Activated CD8-positive, alpha-beta memory T cell treated with anti-CD3 and anti-CD28 coated beads for 36 hours (primary cell): ENCODE measurements around the gene RNF144B. TPM values are rescaled to one million over a fixed set of nuclear protein-coding genes. Genes with fewer than 3 reads are reported as not detected.

Experiments used
- CTCF ChIA-PET: fragments of 350-600 bp; sonication (Branson Sonifier 250); formaldehyde crosslinking; loops from one replicate; lab custom pipeline; 2021; ENCODE audit warnings: antibody characterized with exemption; lab: Charles Lee
- POLR2A ChIA-PET: fragments of 350-600 bp; sonication (Branson Sonifier 250); formaldehyde crosslinking; loops from one replicate; lab custom pipeline; 2021; ENCODE audit warnings: antibody characterized with exemption; lab: Charles Lee
- total RNA-seq, 2 experiments: library from RNA; stranded (reverse); gene quantifications; one replicate each; pipeline ENCODE4 v1.2.3, GENCODE V29; 2021

RNF144B gene
- total RNA-seq, 2 experiments from 2014 or later: 0.36 to 0.61 TPM

- POLR2A ChIA-PET: no interaction called here
- CTCF ChIA-PET: no interaction called here
These were observed 80.8 kb downstream of the RNF144B start for GRCh38 chr6:18467741-18468502.

DNA sequence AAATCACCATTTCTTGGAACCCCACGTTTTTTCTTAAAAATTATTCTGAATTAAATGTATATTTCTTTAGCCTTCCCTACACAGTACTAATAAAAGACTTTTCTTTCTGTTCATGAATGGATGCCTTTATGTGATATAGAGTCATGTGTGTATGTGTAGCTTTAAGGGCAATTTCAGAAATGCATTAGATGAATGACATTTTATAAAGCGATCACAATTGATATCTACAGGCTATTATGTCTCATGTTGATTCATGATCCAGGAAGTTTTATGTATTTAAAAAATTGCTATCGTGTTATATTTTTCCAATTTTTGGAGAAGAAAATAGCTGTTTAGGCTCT, 81.3 kb downstream of the RNF144B start:
- ChIA-PET CTCF (no interaction called here), POLR2A (no interaction called here)

DNA sequence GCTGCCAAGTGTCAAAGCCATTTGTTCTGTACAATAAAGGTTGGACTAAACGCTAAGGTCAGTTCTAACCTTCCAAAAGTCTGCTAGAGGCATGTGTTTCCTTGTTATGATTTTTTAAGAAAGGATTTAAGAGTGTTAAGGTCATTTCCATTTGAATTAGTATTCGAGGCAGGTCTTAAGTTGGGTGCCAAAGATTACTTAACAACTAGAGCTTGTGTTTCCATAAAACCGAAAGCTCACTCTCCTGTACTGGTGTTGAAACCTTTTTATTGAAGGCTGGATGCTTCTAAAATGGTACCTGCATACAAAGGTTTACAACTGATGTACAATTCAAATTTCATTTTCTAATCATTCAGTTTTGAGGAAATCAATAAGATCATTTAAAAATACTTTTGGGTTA, 82.4 kb downstream of the RNF144B start:
- POLR2A ChIA-PET: no interaction called here
- CTCF ChIA-PET: no interaction called here

- CTCF ChIA-PET: no interaction called here
- POLR2A ChIA-PET: no interaction called here
These were observed 84.2 kb downstream of the RNF144B start for GRCh38 chr6:18471232-18471964.

GRCh38 chr6:18472941-18473340, 85.8 kb downstream of the RNF144B start:
- CTCF ChIA-PET: no interaction called here

GRCh38 chr6:18473755-18474154, 86.6 kb downstream of the RNF144B start:
- CTCF ChIA-PET: interaction anchor here (0.6 kb wide), 1 partner anchor 276 kb away, joined by 4 read pairs; no protein-coding TSS in a partner anchor
- POLR2A ChIA-PET: no interaction called here

More at GRCh38 chr6:18472941-18473340, 85.8 kb downstream of the RNF144B start:
- POLR2A ChIA-PET: no interaction called here

DNA sequence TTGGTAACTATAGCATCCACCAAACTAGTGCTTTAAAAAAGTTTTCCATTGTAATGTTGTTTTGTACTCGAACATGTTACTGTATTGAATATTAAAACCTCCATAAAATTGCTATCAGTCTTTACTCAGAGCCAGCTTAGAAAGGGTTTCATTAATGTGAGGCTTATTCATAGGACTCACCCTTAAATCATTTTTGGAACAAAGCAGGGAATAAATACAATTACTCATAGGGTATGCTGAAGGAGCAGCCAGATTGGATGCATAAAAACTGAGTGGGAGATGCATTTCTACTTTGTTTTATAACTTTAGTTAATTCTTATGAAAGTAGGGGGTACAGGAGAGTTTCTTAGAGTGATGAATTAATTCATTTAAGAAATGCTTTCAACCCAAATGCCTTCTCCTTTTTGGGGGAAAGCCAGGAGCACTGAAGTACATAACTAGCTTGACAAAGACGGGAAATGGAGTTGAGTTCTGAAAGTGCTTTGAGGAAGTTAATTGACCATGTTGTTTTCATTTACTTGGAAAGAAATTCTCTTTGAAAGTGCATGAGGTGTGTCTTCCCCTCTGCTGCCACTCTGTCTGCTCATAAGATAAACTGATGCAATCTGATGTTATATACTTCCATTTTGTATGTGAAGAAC, 90.3 kb downstream of the RNF144B start:
- ChIA-PET CTCF (no interaction called here), POLR2A (no interaction called here)

- ChIA-PET POLR2A (no interaction called here), CTCF (no interaction called here)
These were observed 91.5 kb downstream of the RNF144B start for GRCh38 chr6:18478610-18479009.

GRCh38 chr6:18481870-18482269, 94.7 kb downstream of the RNF144B start:
- ChIA-PET POLR2A (no interaction called here), CTCF (no interaction called here)

DNA sequence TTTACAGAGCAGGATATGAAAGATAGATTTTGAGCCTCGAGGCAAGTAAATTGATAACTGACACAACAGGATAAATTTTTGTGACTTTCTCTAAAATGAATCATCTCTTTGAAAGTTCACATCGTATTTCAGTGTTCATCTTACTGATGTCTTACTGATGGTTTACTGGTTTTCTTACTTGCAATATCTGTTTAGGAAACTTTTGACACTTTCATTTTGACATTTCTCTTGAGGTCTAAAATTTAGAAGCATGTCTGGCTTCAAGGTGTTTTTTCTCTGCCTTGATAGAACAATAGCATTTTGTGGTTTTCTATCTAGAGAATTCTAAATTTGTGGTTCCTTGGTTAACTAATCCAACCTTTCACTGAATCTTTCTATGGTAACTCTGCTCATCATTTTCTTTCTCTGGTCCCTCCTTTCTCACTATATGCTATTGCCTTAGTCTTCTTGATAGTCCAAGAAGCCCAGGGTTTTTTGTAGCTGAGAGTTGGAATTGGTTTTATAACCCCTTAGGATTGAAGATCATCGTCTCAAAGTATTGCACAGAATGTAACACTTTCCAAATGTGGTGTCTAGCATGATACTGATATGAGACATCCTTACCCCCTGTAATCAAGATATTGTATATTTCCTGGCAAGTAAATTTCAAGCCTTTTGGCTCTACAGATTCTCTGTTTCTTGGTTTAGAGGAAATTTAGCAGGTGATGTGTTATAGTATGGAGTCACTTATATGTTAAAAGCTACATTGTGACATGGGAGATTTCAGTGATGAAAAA, 98.7 kb downstream of the RNF144B start:
- ChIA-PET POLR2A (no interaction called here), CTCF (no interaction called here)

DNA sequence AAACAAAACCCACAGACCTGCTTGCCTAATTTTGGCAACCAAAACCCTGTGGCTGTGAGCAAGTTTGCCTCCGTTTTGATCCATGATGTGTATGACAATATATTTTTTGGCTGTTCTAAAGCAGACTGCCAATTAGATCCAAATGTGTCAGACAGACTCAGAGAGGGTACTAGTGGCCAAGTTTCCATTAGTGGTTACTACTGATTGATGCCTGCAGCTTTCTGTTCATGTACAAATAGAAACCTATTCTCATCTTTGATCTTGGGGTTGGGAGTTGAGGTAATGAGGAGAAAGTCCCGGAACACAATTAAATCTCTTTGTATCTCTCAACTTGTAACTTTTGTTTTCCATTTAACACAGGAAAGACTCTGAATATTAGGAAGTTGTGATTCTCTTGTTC, 100.9 kb downstream of the RNF144B start:
- CTCF ChIA-PET: no interaction called here

DNA sequence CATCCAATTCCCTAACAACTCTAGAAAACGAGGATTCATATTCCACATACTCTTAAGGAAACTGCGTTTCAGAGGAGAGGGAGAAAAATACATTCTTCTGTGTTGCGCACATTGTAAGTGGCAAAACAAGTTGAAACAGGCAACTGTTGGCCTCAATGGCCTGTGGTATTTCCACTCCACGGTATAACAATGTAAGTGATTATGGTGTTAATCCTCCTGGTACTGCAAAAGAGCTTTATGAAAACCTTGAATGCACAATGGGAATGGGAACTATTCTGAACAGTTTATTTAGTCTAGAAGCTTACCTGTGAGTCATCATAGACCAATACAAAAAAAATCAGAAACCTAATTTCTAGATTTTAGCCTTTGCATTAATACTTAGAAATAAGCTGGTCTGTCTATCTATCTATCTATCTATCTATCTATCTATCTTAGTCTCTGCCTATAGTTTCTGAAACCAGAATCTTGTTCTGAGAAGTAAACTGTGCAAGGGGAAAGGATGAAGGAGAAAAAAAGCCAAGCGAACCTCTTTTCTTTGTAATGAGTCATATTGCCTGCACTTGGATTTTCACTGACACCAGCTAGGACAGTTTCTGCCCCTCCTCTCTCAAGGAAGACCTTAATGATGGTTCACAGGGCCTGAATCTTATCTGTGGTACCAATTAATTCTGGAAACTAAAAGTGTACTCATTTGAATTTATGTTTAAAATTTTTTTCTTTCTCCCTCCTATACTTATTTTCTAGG, 101.5 kb downstream of the RNF144B start:
- CTCF ChIA-PET: no interaction called here

More for the DNA sequence above, 100.9 kb downstream of the RNF144B start:
- POLR2A ChIA-PET: no interaction called here

GRCh38 chr6:18489335-18489734, 102.2 kb downstream of the RNF144B start:
- CTCF ChIA-PET: no interaction called here
- POLR2A ChIA-PET: no interaction called here

More for the DNA sequence above, 101.5 kb downstream of the RNF144B start:
- POLR2A ChIA-PET: no interaction called here

GRCh38 chr6:18491308-18492045, 104.3 kb downstream of the RNF144B start:
- CTCF ChIA-PET: no interaction called here
- POLR2A ChIA-PET: no interaction called here

- POLR2A ChIA-PET: no interaction called here
- CTCF ChIA-PET: no interaction called here
These were observed 105.8 kb downstream of the RNF144B start for GRCh38 chr6:18492972-18493371.

- CTCF ChIA-PET: no interaction called here
- POLR2A ChIA-PET: no interaction called here
These were observed 106.3 kb downstream of the RNF144B start for GRCh38 chr6:18493382-18493891.

DNA sequence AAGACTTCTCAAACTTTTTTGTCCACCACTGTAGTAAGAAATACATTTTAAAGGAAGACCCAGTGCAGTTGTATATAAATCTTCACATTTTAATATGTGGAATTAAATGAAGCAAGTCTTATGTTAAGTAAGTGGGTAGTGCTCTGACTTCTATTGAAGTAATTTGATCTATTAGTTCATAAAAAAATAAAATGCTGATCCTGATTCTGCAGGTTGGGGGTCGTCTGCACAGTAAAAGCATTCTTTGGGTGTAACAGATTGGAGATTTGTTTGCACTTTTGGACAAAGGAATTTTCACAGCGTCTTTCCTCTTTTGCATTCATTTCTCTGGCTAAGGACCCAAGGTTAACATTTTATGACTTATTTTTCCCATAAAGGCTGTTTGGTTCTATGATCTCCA, 106.8 kb downstream of the RNF144B start:
- CTCF ChIA-PET: no interaction called here
- POLR2A ChIA-PET: no interaction called here

DNA sequence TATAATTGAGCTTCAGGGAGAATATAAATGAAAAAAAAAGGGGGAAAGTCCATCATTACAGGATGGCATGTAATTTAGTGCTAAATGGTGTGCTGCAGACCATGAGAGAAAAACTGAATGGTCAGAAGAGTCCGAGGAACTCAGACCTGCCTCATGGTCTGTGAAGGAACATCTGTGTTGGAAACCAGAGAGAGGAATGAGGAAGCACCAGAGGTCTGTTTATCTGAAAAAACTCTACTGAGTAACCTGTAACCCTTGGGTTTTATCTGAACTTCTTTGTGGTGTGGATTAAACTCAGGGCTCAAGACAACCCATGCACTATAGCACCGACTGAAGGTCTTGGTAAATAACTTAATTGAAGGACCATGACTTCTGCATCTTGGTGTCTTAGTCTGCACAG, 108.1 kb downstream of the RNF144B start:
- CTCF ChIA-PET: no interaction called here
- POLR2A ChIA-PET: no interaction called here
